GM21515 (cell line): ENCODE data around the gene BEGAIN.

Source experiments
- ATAC-seq: cut with Tn5 transposase; IDR thresholded peaks from one replicate; pipeline ENCODE4 v1.9.1; 2021; ENCODE audit not compliant: unreplicated experiment

BEGAIN gene

GRCh38 chr14:100584056-100585031 is 2.9 kb downstream of the BEGAIN start:
- no peak for ATAC-seq

- ATAC-seq = no peak
Measured at GRCh38 chr14:100583245-100583644, 4.0 kb downstream of the BEGAIN start.

GRCh38 chr14:100582496-100583165 is 4.6 kb downstream of the BEGAIN start:
- ATAC-seq = no peak

GRCh38 chr14:100581228-100582145 is 5.7 kb downstream of the BEGAIN start:
- ATAC-seq = no peak

GRCh38 chr14:100580316-100581227 is 6.6 kb downstream of the BEGAIN start:
- ATAC-seq = no peak

- ATAC-seq = no peak
Measured at GRCh38 chr14:100578552-100578951, 8.7 kb downstream of the BEGAIN start.

GRCh38 chr14:100577986-100578431 is 9.2 kb downstream of the BEGAIN start:
- no peak for ATAC-seq

- ATAC-seq = no peak
Measured at GRCh38 chr14:100577321-100577985, 9.8 kb downstream of the BEGAIN start.

GRCh38 chr14:100576091-100577085 is 10.8 kb downstream of the BEGAIN start:
- no peak for ATAC-seq

GRCh38 chr14:100575266-100575995 is 11.8 kb downstream of the BEGAIN start:
- ATAC-seq = no peak

- no peak for ATAC-seq
Measured at GRCh38 chr14:100574642-100575031, 12.6 kb downstream of the BEGAIN start.

GRCh38 chr14:100573757-100574641 is 13.2 kb downstream of the BEGAIN start:
- no peak for ATAC-seq

GRCh38 chr14:100573002-100573756 is 14.0 kb downstream of the BEGAIN start:
- ATAC-seq = no peak

- ATAC-seq = no peak
Measured at GRCh38 chr14:100572543-100572942, 14.7 kb downstream of the BEGAIN start.

- ATAC-seq = no peak
Measured at GRCh38 chr14:100571837-100572236, 15.4 kb downstream of the BEGAIN start.
